ENCODE measurements around the gene MGAT5.

MGAT5 gene

DNA sequence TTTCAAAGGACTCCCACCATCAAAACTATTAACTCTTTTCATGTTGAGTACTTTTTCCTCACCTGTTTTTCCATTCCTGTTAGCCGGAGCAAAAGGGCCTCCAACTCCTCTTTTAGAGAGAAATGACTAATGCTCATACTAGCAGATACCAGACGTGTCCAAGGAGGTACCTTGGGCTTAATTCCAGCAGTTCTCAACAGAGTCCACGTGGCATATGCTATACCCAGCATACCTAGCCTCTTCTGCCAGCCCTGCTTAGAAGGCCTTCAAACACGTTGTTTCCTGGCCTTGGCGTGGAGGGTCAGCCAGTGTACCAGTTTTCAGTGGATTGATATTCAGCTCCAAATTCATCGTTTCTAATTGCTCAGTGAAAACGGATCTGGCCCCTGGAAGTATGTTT, 123.9 kb downstream of the MGAT5 start:
- TF ChIP-seq, protein P1, sequence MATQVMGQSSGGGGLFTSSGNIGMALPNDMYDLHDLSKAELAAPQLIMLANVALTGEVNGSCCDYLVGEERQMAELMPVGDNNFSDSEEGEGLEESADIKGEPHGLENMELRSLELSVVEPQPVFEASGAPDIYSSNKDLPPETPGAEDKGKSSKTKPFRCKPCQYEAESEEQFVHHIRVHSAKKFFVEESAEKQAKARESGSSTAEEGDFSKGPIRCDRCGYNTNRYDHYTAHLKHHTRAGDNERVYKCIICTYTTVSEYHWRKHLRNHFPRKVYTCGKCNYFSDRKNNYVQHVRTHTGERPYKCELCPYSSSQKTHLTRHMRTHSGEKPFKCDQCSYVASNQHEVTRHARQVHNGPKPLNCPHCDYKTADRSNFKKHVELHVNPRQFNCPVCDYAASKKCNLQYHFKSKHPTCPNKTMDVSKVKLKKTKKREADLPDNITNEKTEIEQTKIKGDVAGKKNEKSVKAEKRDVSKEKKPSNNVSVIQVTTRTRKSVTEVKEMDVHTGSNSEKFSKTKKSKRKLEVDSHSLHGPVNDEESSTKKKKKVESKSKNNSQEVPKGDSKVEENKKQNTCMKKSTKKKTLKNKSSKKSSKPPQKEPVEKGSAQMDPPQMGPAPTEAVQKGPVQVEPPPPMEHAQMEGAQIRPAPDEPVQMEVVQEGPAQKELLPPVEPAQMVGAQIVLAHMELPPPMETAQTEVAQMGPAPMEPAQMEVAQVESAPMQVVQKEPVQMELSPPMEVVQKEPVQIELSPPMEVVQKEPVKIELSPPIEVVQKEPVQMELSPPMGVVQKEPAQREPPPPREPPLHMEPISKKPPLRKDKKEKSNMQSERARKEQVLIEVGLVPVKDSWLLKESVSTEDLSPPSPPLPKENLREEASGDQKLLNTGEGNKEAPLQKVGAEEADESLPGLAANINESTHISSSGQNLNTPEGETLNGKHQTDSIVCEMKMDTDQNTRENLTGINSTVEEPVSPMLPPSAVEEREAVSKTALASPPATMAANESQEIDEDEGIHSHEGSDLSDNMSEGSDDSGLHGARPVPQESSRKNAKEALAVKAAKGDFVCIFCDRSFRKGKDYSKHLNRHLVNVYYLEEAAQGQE (IDR thresholded peaks at IDR 0.05; ENCODE audit: low read depth), result no peak
- TF ChIP-seq FOXM1 (IDR thresholded peaks at IDR 0.05; ENCODE audit: borderline replicate concordance, low read depth) (no peak), TAF1 (IDR thresholded peaks at IDR 0.05; ENCODE audit: low read depth) (no peak), NFIC (IDR thresholded peaks at IDR 0.05) (no peak), YY1 (IDR thresholded peaks at IDR 0.05; ENCODE audit: low read depth) (no peak), ZBTB7A (IDR thresholded peaks at IDR 0.05; ENCODE audit: low read depth) (no peak), TEAD4 (IDR thresholded peaks at IDR 0.05) (no peak), TCF12 (IDR thresholded peaks at IDR 0.05; ENCODE audit: low read depth) (no peak), RAD21 (IDR thresholded peaks at IDR 0.05; ENCODE audit: low read depth) (no peak), CEBPB (IDR thresholded peaks at IDR 0.05) (no peak), EGR1 (IDR thresholded peaks at IDR 0.05) (no peak), CREB1 (IDR thresholded peaks at IDR 0.05; ENCODE audit: low read depth) (no peak), EP300 (IDR thresholded peaks at IDR 0.05; ENCODE audit: borderline replicate concordance) (no peak)
- TF ChIP-seq, protein P2, sequence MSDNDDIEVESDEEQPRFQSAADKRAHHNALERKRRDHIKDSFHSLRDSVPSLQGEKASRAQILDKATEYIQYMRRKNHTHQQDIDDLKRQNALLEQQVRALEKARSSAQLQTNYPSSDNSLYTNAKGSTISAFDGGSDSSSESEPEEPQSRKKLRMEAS (IDR thresholded peaks at IDR 0.05), result no peak
- TF ChIP-seq, protein P3, sequence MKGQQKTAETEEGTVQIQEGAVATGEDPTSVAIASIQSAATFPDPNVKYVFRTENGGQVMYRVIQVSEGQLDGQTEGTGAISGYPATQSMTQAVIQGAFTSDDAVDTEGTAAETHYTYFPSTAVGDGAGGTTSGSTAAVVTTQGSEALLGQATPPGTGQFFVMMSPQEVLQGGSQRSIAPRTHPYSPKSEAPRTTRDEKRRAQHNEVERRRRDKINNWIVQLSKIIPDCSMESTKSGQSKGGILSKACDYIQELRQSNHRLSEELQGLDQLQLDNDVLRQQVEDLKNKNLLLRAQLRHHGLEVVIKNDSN (IDR thresholded peaks at IDR 0.05), result no peak

- TF ChIP-seq EGR1 (IDR thresholded peaks at IDR 0.05), result no peak
- no peak for TF ChIP-seq FOXM1 (IDR thresholded peaks at IDR 0.05; ENCODE audit: borderline replicate concordance, low read depth)
- no peak for TF ChIP-seq EP300 (IDR thresholded peaks at IDR 0.05; ENCODE audit: borderline replicate concordance)
- TF ChIP-seq CEBPB (IDR thresholded peaks at IDR 0.05), result no peak
- no peak for TF ChIP-seq TEAD4 (IDR thresholded peaks at IDR 0.05)
- no peak for TF ChIP-seq TCF12 (IDR thresholded peaks at IDR 0.05; ENCODE audit: low read depth)
- TF ChIP-seq, protein P1 (IDR thresholded peaks at IDR 0.05; ENCODE audit: low read depth), result no peak
- TF ChIP-seq, protein P3 (IDR thresholded peaks at IDR 0.05), result no peak
- TF ChIP-seq ZBTB7A (IDR thresholded peaks at IDR 0.05; ENCODE audit: low read depth), result no peak
- TF ChIP-seq YY1 (IDR thresholded peaks at IDR 0.05; ENCODE audit: low read depth), result no peak
- TF ChIP-seq RAD21 (IDR thresholded peaks at IDR 0.05; ENCODE audit: low read depth), result no peak
- TF ChIP-seq, protein P2 (IDR thresholded peaks at IDR 0.05), result no peak
- TF ChIP-seq CREB1 (IDR thresholded peaks at IDR 0.05; ENCODE audit: low read depth), result no peak
- no peak for TF ChIP-seq NFIC (IDR thresholded peaks at IDR 0.05)
- no peak for TF ChIP-seq TAF1 (IDR thresholded peaks at IDR 0.05; ENCODE audit: low read depth)
Measured at GRCh38 chr2:134379293-134379692, 125.4 kb downstream of the MGAT5 start.

- no peak for TF ChIP-seq ZBTB7A (IDR thresholded peaks at IDR 0.05; ENCODE audit: low read depth)
- no peak for TF ChIP-seq EGR1 (IDR thresholded peaks at IDR 0.05)
- TF ChIP-seq, protein P3 (IDR thresholded peaks at IDR 0.05), result no peak
- TF ChIP-seq NFIC (IDR thresholded peaks at IDR 0.05), result no peak
- TF ChIP-seq, protein P1 (IDR thresholded peaks at IDR 0.05; ENCODE audit: low read depth), result no peak
- TF ChIP-seq, protein P2 (IDR thresholded peaks at IDR 0.05), result no peak
- TF ChIP-seq CREB1 (IDR thresholded peaks at IDR 0.05; ENCODE audit: low read depth), result no peak
- TF ChIP-seq RAD21 (IDR thresholded peaks at IDR 0.05; ENCODE audit: low read depth), result no peak
- TF ChIP-seq TAF1 (IDR thresholded peaks at IDR 0.05; ENCODE audit: low read depth), result no peak
- TF ChIP-seq YY1 (IDR thresholded peaks at IDR 0.05; ENCODE audit: low read depth), result no peak
- no peak for TF ChIP-seq EP300 (IDR thresholded peaks at IDR 0.05; ENCODE audit: borderline replicate concordance)
- TF ChIP-seq TCF12 (IDR thresholded peaks at IDR 0.05; ENCODE audit: low read depth), result no peak
- TF ChIP-seq TEAD4 (IDR thresholded peaks at IDR 0.05), result no peak
- TF ChIP-seq CEBPB (IDR thresholded peaks at IDR 0.05), result no peak
- no peak for TF ChIP-seq FOXM1 (IDR thresholded peaks at IDR 0.05; ENCODE audit: borderline replicate concordance, low read depth)
Measured at GRCh38 chr2:134379722-134380121, 125.8 kb downstream of the MGAT5 start.
